ENCODE data around the gene AHCYL1.

AHCYL1 gene

GRCh38 chr1:110061341-110061740, 76.8 kb downstream of the AHCYL1 start:
- DNase-seq (ENCODE audit: low spot score) = no peak

- no peak for DNase-seq (ENCODE audit: low spot score)
Observed at GRCh38 chr1:110062612-110063011, 78.0 kb downstream of the AHCYL1 start.

GRCh38 chr1:110063781-110064180, 79.2 kb downstream of the AHCYL1 start:
- no peak for DNase-seq (ENCODE audit: low spot score)

GRCh38 chr1:110064576-110065337, 80.2 kb downstream of the AHCYL1 start:
- no peak for DNase-seq (ENCODE audit: low spot score)

GRCh38 chr1:110065841-110066240, 81.3 kb downstream of the AHCYL1 start:
- no peak for DNase-seq (ENCODE audit: low spot score)

- no peak for DNase-seq (ENCODE audit: low spot score)
Observed at GRCh38 chr1:110067479-110067892, 82.9 kb downstream of the AHCYL1 start.

GRCh38 chr1:110067893-110068645, 83.5 kb downstream of the AHCYL1 start:
- no peak for DNase-seq (ENCODE audit: low spot score)

- no peak for DNase-seq (ENCODE audit: low spot score)
Observed at GRCh38 chr1:110068646-110069403, 84.3 kb downstream of the AHCYL1 start.

- no peak for DNase-seq (ENCODE audit: low spot score)
Observed at GRCh38 chr1:110069404-110070281, 85.1 kb downstream of the AHCYL1 start.

GRCh38 chr1:110070282-110070669, 85.7 kb downstream of the AHCYL1 start:
- DNase-seq (ENCODE audit: low spot score) = no peak

GRCh38 chr1:110070671-110071242, 86.2 kb downstream of the AHCYL1 start, which contains the start of gene ALX3:
Gene ALX3 (minus strand): TSS chr1:110070672. CDS start chr1:110070612, 60 bp downstream.
- DNase-seq (ENCODE audit: low spot score) = no peak
